Upper lobe of left lung (tissue), 6 donors: ENCODE measurements around the gene BCKDK. TPM values are rescaled to one million over a fixed set of nuclear protein-coding genes. Genes with fewer than 3 reads are reported as not detected.

Experiments used
- ATAC-seq, 2 donors: fragments of 200-7000 bp; cut with Tn5 transposase; one replicate each; pipeline ENCODE4 v1.9.1; 2022; ENCODE audit warnings: mild to moderate bottlenecking in 2 of 2, moderate library complexity in 2 of 2; ENCODE audit not compliant: low FRiP score in 2 of 2
- DNase-seq, 2 donors: peaks; one replicate each; pipeline ENCODE4 v3.0.0-alpha.2; 2019 to 2020
- H3K27ac ChIP-seq, 4 donors: fragments of 200-600 bp; sonication (generic); one replicate each; pipeline ENCODE4 v1.5.1; 2016 to 2019
- H3K27me3 ChIP-seq, 4 donors: fragments of 200-600 bp; sonication (generic); one replicate each; pipeline ENCODE4 v1.5.1; 2017 to 2019
- H3K36me3 ChIP-seq, 4 donors: fragments of 200-600 bp; sonication (generic); one replicate each; pipeline ENCODE4 v1.5.1; 2016 to 2019
- H3K4me1 ChIP-seq, 4 donors: fragments of 200-600 bp; sonication (generic); one replicate each; pipeline ENCODE4 v1.5.1; 2018 to 2019
- H3K4me3 ChIP-seq, 4 donors: fragments of 200-600 bp; sonication (generic); one replicate each; pipeline ENCODE4 v1.5.1; 2017 to 2019; ENCODE audit warnings: mild to moderate bottlenecking in 2 of 4, moderate library complexity in 1 of 4
- H3K9me3 ChIP-seq, 4 donors: fragments of 200-600 bp; sonication (generic); one replicate each; pipeline ENCODE4 v1.5.1; 2018 to 2019
- EP300 ChIP-seq, 4 donors: sonication (generic); formaldehyde crosslinking; IDR thresholded peaks; one replicate each; pipeline ENCODE4 v1.5.1; 2017; ENCODE audit warnings: antibody characterized with exemption in 4 of 4, control low read depth in 2 of 4
- POLR2A ChIP-seq, 4 donors: fragments of 450-650 bp; IDR thresholded peaks; one replicate each; pipeline ENCODE4 v1.5.1; 2016 to 2017; ENCODE audit warnings: antibody characterized with exemption in 4 of 4, mild to moderate bottlenecking in 2 of 4
- POLR2AphosphoS5 ChIP-seq, 2 donors: sonication (generic); formaldehyde crosslinking; IDR thresholded peaks; one replicate each; pipeline ENCODE4 v1.5.1; 2017; ENCODE audit warnings: antibody characterized with exemption in 2 of 2
- whole genome bisulfite sequencing, 2 donors: methylation state at CpG; one replicate each; pipeline ENCODE4 v1.1.5; 2017 to 2018; 5-methylcytosine and 5-hydroxymethylcytosine counted together
- total RNA-seq, 6 donors: library from RNA; depleted of rRNA in 4 of 6; stranded (reverse); fragments of >200 nt in 4 of 6; gene quantifications; one replicate each; pipeline versions ENCODE4 v1.1.0 to v1.2.1, GENCODE V29; 2016 to 2021
- TF ChIP-seq, protein P1 (sequence below), 6 experiments: fragments of 450-650 bp in 4 of 6; fragments of 200-600 bp in 2 of 6; sonication (generic) in 2 of 6; IDR thresholded peaks; one replicate each; pipeline ENCODE4 v1.5.1; 2016 to 2019; ENCODE audit warnings: antibody characterized with exemption in 6 of 6
- donor health status: DM: no; HTN: no; CAD: no; lungs with moderate emphysema.
- donor health status: DM: no; HTN: yes; CAD: no; lungs with severe emphysema.

BCKDK gene
- total RNA-seq, 6 donors from 2014 or later = 23.2 to 64.4 (median 39.3) TPM

DNA sequence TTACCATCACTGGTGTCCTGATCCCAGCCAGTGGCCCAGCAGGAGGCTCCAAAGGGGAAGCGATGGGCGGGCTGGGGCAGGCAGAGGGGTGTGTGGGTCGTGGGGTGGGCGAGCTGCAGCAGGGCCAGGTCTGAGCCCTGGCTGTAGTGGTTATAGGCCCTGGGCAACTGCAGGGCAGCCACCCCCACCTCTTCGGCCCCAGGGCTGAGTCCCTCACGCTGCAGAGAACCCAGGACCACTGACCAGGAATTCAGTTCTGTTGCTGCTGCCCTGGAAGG is 21.6 kb upstream of the BCKDK start:
- Histone ChIP-seq H3K27me3 (no peaks in the 10 kb centered on the region), H3K9me3 (no peaks in the 10 kb centered on the region), H3K27ac (no peak overlapping the region), H3K36me3 (peaks cover 0 to 84% (median 33%) of the 10 kb centered on the region in 4 donors), H3K4me1 (peaks cover 5 to 19% (median 13%) of the 10 kb centered on the region in 4 donors), H3K4me3 (no peak overlapping the region)
- ATAC-seq (no peak), DNase-seq (no peak)
- TF ChIP-seq POLR2AphosphoS5 (IDR thresholded peaks at IDR 0.05) = no peak
- TF ChIP-seq EP300 (IDR thresholded peaks at IDR 0.05) = no peak
- TF ChIP-seq POLR2A (IDR thresholded peaks at IDR 0.05) = no peak
- TF ChIP-seq, protein P1, sequence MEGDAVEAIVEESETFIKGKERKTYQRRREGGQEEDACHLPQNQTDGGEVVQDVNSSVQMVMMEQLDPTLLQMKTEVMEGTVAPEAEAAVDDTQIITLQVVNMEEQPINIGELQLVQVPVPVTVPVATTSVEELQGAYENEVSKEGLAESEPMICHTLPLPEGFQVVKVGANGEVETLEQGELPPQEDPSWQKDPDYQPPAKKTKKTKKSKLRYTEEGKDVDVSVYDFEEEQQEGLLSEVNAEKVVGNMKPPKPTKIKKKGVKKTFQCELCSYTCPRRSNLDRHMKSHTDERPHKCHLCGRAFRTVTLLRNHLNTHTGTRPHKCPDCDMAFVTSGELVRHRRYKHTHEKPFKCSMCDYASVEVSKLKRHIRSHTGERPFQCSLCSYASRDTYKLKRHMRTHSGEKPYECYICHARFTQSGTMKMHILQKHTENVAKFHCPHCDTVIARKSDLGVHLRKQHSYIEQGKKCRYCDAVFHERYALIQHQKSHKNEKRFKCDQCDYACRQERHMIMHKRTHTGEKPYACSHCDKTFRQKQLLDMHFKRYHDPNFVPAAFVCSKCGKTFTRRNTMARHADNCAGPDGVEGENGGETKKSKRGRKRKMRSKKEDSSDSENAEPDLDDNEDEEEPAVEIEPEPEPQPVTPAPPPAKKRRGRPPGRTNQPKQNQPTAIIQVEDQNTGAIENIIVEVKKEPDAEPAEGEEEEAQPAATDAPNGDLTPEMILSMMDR (IDR thresholded peaks at IDR 0.05) = no peak
- 93% methylated on average over 4 of the region's 6 CpGs; no CpG with 5 or more reads in 1 of the 2 donors for WGBS, 2 donors

DNA sequence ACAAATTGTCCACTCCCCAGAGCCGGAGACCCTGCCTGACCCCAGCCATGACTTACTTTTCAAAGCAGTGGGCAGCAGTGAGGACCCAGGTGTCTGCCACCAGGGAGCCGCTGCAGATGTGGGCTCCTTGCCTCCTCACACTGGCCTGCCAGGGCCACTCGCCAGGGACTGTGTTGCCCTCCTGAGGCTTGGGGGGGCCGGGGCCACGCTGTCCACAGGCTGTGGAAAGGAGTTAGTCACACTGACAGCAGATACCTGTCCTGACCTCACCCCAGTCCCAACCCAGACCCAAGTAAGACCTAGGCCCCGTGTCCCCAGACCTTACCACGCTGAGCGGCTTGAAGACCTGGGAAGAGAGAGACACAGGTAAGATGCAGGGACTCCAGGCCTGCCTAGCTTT is 20.7 kb upstream of the BCKDK start:
- 88 to 96% methylated on average over 5 to 8 of the region's 8 CpGs for WGBS, 2 donors
- H3K4me1 ChIP-seq = peaks cover 0 to 15% (median 6%) of the 10 kb centered on the region in 4 donors
- DNase-seq = no peak
- H3K27me3 ChIP-seq = no peaks in the 10 kb centered on the region
- no peak for TF ChIP-seq EP300 (IDR thresholded peaks at IDR 0.05)
- TF ChIP-seq, protein P1 (IDR thresholded peaks at IDR 0.05) = no peak
- no peak for TF ChIP-seq POLR2AphosphoS5 (IDR thresholded peaks at IDR 0.05)
- TF ChIP-seq POLR2A (IDR thresholded peaks at IDR 0.05) = no peak
- no peaks in the 10 kb centered on the region for H3K9me3 ChIP-seq
- no peak for ATAC-seq
- no peak overlapping the region for H3K27ac ChIP-seq
- H3K36me3 ChIP-seq = peaks cover 0 to 75% (median 30%) of the 10 kb centered on the region in 4 donors
- H3K4me3 ChIP-seq = no peak overlapping the region

DNA sequence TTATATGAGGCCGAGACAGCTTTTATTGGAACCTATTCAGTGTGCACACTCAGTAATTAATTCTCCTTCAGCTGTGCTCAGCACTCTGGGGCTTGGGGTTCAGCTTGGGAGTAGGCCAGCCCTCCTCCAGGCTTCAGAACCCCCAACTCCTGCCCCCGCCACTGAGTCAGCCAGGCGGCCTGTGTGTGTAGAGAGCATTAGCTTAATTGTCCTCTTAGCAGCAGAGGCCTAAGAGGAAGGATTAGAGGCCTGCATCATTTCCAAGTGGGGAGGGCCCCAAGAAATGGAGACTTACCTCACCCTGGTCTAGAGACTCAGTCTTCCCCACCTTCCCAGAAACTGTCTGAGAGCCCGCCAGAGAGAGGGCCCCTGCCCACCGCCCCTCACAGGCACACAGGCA is 20.2 kb upstream of the BCKDK start:
- no peak for ATAC-seq
- H3K27me3 ChIP-seq = no peaks in the 10 kb centered on the region
- DNase-seq = no peak
- TF ChIP-seq POLR2A (IDR thresholded peaks at IDR 0.05) (no peak), POLR2AphosphoS5 (IDR thresholded peaks at IDR 0.05) (no peak), EP300 (IDR thresholded peaks at IDR 0.05) (no peak)
- TF ChIP-seq, protein P1 (IDR thresholded peaks at IDR 0.05) = no peak
- no peak overlapping the region for H3K27ac ChIP-seq
- 90 to 100% methylated on average over 1 to 5 of the region's 5 CpGs for WGBS, 2 donors
- no peaks in the 10 kb centered on the region for H3K9me3 ChIP-seq
- H3K4me1 ChIP-seq = peaks cover 0 to 16% (median 7%) of the 10 kb centered on the region in 4 donors
- H3K36me3 ChIP-seq = peaks cover 0 to 70% (median 27%) of the 10 kb centered on the region in 4 donors
- no peak overlapping the region for H3K4me3 ChIP-seq

DNA sequence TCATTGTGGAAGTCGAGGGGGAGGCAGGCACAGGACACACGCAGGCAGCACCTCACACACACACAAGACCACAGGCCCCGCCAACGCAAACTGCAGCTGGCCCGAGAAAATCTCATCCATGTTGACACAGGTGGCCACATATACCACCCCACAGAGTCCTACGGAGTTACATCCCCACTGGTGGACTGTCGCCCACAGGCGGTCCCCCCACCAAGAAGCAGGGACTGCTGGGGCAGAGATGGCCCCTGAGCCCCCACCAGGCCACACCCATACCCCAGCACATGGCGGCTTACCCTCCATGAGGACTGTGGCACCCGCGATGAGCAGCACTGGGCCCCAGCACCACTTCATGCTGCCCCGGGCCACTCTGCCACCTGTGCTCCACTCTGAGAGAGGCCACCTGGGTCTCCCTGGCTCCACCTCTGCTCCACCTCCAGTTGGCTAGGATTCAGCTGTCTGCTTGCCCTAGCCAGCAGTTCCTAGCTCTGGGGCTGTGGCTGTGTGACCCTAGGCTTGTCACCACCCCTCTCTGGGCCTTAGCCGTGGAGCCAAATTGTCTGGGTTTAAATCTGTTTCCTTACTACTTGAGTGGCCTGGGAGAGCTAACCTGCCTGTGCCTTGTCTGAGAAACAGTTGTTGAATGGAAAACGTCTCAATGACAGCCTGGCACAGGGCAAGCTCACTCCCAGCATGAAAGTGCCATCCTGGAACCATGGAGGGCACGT is 19.6 kb upstream of the BCKDK start, which contains the start of gene PRSS53:
Gene PRSS53, minus strand, starts transcription at position 485 of the 725 bp plus-strand sequence. Its CDS starts 134 bp downstream, at position 351.
- no peaks in the 10 kb centered on the region for H3K27me3 ChIP-seq
- ATAC-seq = no peak
- H3K4me1 ChIP-seq = peaks cover 5 to 20% (median 11%) of the 10 kb centered on the region in 4 donors
- DNase-seq = no peak
- TF ChIP-seq POLR2A (IDR thresholded peaks at IDR 0.05) (no peak), POLR2AphosphoS5 (IDR thresholded peaks at IDR 0.05) (no peak), EP300 (IDR thresholded peaks at IDR 0.05) (no peak)
- TF ChIP-seq, protein P1 (IDR thresholded peaks at IDR 0.05) = no peak
- 76 to 81% methylated on average over 4 to 14 of the region's 15 CpGs for WGBS, 2 donors
- no peak within 1 kb of the TSS for H3K4me3 ChIP-seq
- H3K36me3 ChIP-seq = peaks cover 0 to 64% (median 26%) of the 10 kb centered on the region in 4 donors
- no peak within 1 kb of the TSS for H3K27ac ChIP-seq
- H3K9me3 ChIP-seq = no peaks in the 10 kb centered on the region

DNA sequence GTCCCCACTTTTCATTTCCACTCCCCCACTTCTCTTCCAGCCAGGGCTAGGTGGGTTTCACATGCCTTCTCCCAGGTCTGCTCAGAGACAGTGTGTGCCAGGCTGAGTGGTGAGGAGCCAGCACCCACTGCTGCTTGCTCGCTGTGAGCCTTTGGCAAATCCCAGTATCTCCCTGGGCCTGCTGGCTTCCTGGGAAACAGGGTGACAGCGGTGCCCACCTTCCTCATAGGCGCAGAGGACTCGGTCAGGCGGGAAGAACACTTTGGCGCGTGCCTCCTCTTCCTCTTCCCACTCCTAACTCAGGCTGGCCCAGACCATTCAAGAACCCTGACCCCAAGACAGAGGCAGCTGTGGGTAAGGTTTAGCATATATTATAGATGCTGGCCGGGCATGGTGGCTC is 19.0 kb upstream of the BCKDK start:
- H3K4me3 ChIP-seq = no peak overlapping the region
- no peak for TF ChIP-seq EP300 (IDR thresholded peaks at IDR 0.05)
- no peak for TF ChIP-seq POLR2AphosphoS5 (IDR thresholded peaks at IDR 0.05)
- TF ChIP-seq, protein P1 (IDR thresholded peaks at IDR 0.05) = no peak
- no peak for TF ChIP-seq POLR2A (IDR thresholded peaks at IDR 0.05)
- DNase-seq = no peak
- H3K36me3 ChIP-seq = peaks cover 0 to 59% (median 25%) of the 10 kb centered on the region in 4 donors
- ATAC-seq = no peak
- H3K4me1 ChIP-seq = peaks cover 5 to 24% (median 13%) of the 10 kb centered on the region in 4 donors
- WGBS, 2 donors = 96% methylated on average over 8 of the region's 8 CpGs
- no peaks in the 10 kb centered on the region for H3K27me3 ChIP-seq
- no peaks in the 10 kb centered on the region for H3K9me3 ChIP-seq
- no peak overlapping the region for H3K27ac ChIP-seq
